Measurements from ENCODE around the gene NKTR. TPM values are rescaled to one million over a fixed set of nuclear protein-coding genes. Genes with fewer than 3 reads are reported as not detected.

The NKTR gene
- total RNA-seq, 1 experiment from 2014 or later: 70.5 TPM

GRCh38 chr3:42693530-42693930 lies 93.0 kb downstream of the NKTR start:
- Histone ChIP-seq H3F3A (ENCODE audit: insufficient read depth, low read depth) (no peaks in the 10 kb centered on the region), H3K4me2 (no peak overlapping the region), H3K9me2 (ENCODE audit: insufficient read depth) (no peaks in the 10 kb centered on the region), H2AFZ (no peak overlapping the region), H3K27ac (no peak overlapping the region), H3K4me1 (replicated peaks; ENCODE audit: insufficient read depth) (no peaks in the 10 kb centered on the region), H3K9me3 (ENCODE audit: insufficient read depth, low read depth) (no peaks in the 10 kb centered on the region), H3K4me3 (no peak overlapping the region), H3K36me3 (ENCODE audit: low read depth) (no peaks in the 10 kb centered on the region), H4K20me1 (ENCODE audit: insufficient read depth) (no peaks in the 10 kb centered on the region), H3K79me2 (ENCODE audit: low read depth) (no peaks in the 10 kb centered on the region), H3K27me3 (ENCODE audit: insufficient read depth, low read depth) (peaks cover 32% of the 10 kb centered on the region)
- POLR2A ChIA-PET (ENCODE audit: unreplicated experiment): no interaction called here
- CTCF ChIA-PET: no interaction called here
- DNase-seq: no peak
- intact Hi-C loops (cut with micrococcal nuclease; ENCODE audit: unreplicated experiment): no loop called here
- no TSS peak for BruUV-seq (replicated peaks)
- TF ChIP-seq EZH2 (IDR thresholded peaks at IDR 0.05; ENCODE audit: low read depth) (no peak), CTCF (conservative IDR thresholded peaks at IDR 0.05) (no peak)

- intact Hi-C loops (cut with micrococcal nuclease; ENCODE audit: unreplicated experiment): no loop called here
- Histone ChIP-seq H3K79me2 (ENCODE audit: low read depth) (no peaks in the 10 kb centered on the region), H3K9me3 (ENCODE audit: insufficient read depth, low read depth) (no peaks in the 10 kb centered on the region), H3K27me3 (ENCODE audit: insufficient read depth, low read depth) (peaks cover 36% of the 10 kb centered on the region), H4K20me1 (ENCODE audit: insufficient read depth) (no peaks in the 10 kb centered on the region), H2AFZ (no peak overlapping the region), H3K4me3 (no peak overlapping the region), H3K36me3 (ENCODE audit: low read depth) (no peaks in the 10 kb centered on the region), H3K4me2 (no peak overlapping the region), H3K9me2 (ENCODE audit: insufficient read depth) (no peaks in the 10 kb centered on the region), H3K4me1 (replicated peaks; ENCODE audit: insufficient read depth) (no peaks in the 10 kb centered on the region), H3F3A (ENCODE audit: insufficient read depth, low read depth) (no peaks in the 10 kb centered on the region), H3K27ac (no peak overlapping the region)
- TF ChIP-seq EZH2 (IDR thresholded peaks at IDR 0.05; ENCODE audit: low read depth) (no peak), CTCF (conservative IDR thresholded peaks at IDR 0.05) (no peak)
- POLR2A ChIA-PET (ENCODE audit: unreplicated experiment): no interaction called here
- BruUV-seq (replicated peaks): no TSS peak
- CTCF ChIA-PET: no interaction called here
- no peak for DNase-seq
These were observed 93.9 kb downstream of the NKTR start for GRCh38 chr3:42694366-42694765.

- ChIA-PET CTCF (interaction anchor here (0.6 kb wide), 1 partner anchor 48 kb away, joined by 16 read pairs; no protein-coding TSS in a partner anchor), POLR2A (ENCODE audit: unreplicated experiment) (no interaction called here)
- no TSS peak for BruUV-seq (replicated peaks)
- H3K4me3 ChIP-seq: no peak overlapping the region
- no peaks in the 10 kb centered on the region for H3K79me2 ChIP-seq (ENCODE audit: low read depth)
- no peaks in the 10 kb centered on the region for H3K4me1 ChIP-seq (replicated peaks; ENCODE audit: insufficient read depth)
- TF ChIP-seq EZH2 (IDR thresholded peaks at IDR 0.05; ENCODE audit: low read depth) (no peak), CTCF (conservative IDR thresholded peaks at IDR 0.05) (no peak)
- no peaks in the 10 kb centered on the region for H3K9me2 ChIP-seq (ENCODE audit: insufficient read depth)
- peaks cover 31% of the 10 kb centered on the region for H3K27me3 ChIP-seq (ENCODE audit: insufficient read depth, low read depth)
- H2AFZ ChIP-seq: no peak overlapping the region
- DNase-seq: no peak
- H3K9me3 ChIP-seq (ENCODE audit: insufficient read depth, low read depth): no peaks in the 10 kb centered on the region
- H3K27ac ChIP-seq: no peak overlapping the region
- H4K20me1 ChIP-seq (ENCODE audit: insufficient read depth): no peaks in the 10 kb centered on the region
- intact Hi-C loops (cut with micrococcal nuclease; ENCODE audit: unreplicated experiment): no loop called here
- H3F3A ChIP-seq (ENCODE audit: insufficient read depth, low read depth): no peaks in the 10 kb centered on the region
- H3K36me3 ChIP-seq (ENCODE audit: low read depth): no peaks in the 10 kb centered on the region
- H3K4me2 ChIP-seq: no peak overlapping the region
These were observed 96.1 kb downstream of the NKTR start for GRCh38 chr3:42696356-42697288.
